ENCODE data around the gene DBR1. TPM values are rescaled to one million over a fixed set of nuclear protein-coding genes. Genes with fewer than 3 reads are reported as not detected.

DBR1 gene
- total and polyA plus RNA-seq, 2 donors: 11.3 to 25.8 TPM

GRCh38 chr3:138199851-138200250 is 25.1 kb upstream of the DBR1 start:
- no peak overlapping the region for H3K27ac ChIP-seq (ENCODE audit: low read depth)
- H3K4me1 ChIP-seq (ENCODE audit: insufficient read depth): no peaks in the 10 kb centered on the region
- DNase-seq (ENCODE audit: extremely low spot score): no peak
- WGBS: 80% methylated on average over 2 of the region's 2 CpGs
- H3K36me3 ChIP-seq (ENCODE audit: insufficient read depth): no peaks in the 10 kb centered on the region
- H3K4me3 ChIP-seq (ENCODE audit: low read depth, low read length): no peak overlapping the region

GRCh38 chr3:138197524-138197923 is 22.8 kb upstream of the DBR1 start:
- no peak for DNase-seq (ENCODE audit: extremely low spot score)
- H3K4me3 ChIP-seq (ENCODE audit: low read depth, low read length): no peak overlapping the region
- 88% methylated on average over 1 of the region's 1 CpG for WGBS
- no peak overlapping the region for H3K27ac ChIP-seq (ENCODE audit: low read depth)
- H3K4me1 ChIP-seq (ENCODE audit: insufficient read depth): no peaks in the 10 kb centered on the region
- no peaks in the 10 kb centered on the region for H3K36me3 ChIP-seq (ENCODE audit: insufficient read depth)

GRCh38 chr3:138197058-138197457 is 22.3 kb upstream of the DBR1 start:
- Histone ChIP-seq H3K27ac (ENCODE audit: low read depth) (no peak overlapping the region), H3K4me1 (ENCODE audit: insufficient read depth) (no peaks in the 10 kb centered on the region), H3K4me3 (ENCODE audit: low read depth, low read length) (no peak overlapping the region), H3K36me3 (ENCODE audit: insufficient read depth) (no peaks in the 10 kb centered on the region)
- DNase-seq (ENCODE audit: extremely low spot score): no peak
- WGBS: 80% methylated on average over 5 of the region's 5 CpGs

GRCh38 chr3:138196023-138196422 is 21.3 kb upstream of the DBR1 start:
- H3K27ac ChIP-seq (ENCODE audit: low read depth): no peak overlapping the region
- no peaks in the 10 kb centered on the region for H3K4me1 ChIP-seq (ENCODE audit: insufficient read depth)
- DNase-seq (ENCODE audit: extremely low spot score): no peak
- H3K4me3 ChIP-seq (ENCODE audit: low read depth, low read length): no peak overlapping the region
- WGBS: 86% methylated on average over 2 of the region's 2 CpGs
- H3K36me3 ChIP-seq (ENCODE audit: insufficient read depth): no peaks in the 10 kb centered on the region

GRCh38 chr3:138195481-138195880 is 20.8 kb upstream of the DBR1 start:
- H3K27ac ChIP-seq (ENCODE audit: low read depth): no peak overlapping the region
- H3K36me3 ChIP-seq (ENCODE audit: insufficient read depth): no peaks in the 10 kb centered on the region
- no peak for DNase-seq (ENCODE audit: extremely low spot score)
- 70% methylated on average over 2 of the region's 2 CpGs for WGBS
- H3K4me1 ChIP-seq (ENCODE audit: insufficient read depth): no peaks in the 10 kb centered on the region
- no peak overlapping the region for H3K4me3 ChIP-seq (ENCODE audit: low read depth, low read length)

- WGBS: 6% methylated on average over 17 of the region's 17 CpGs
- no peaks in the 10 kb centered on the region for H3K4me1 ChIP-seq (ENCODE audit: insufficient read depth)
- no peak for DNase-seq (ENCODE audit: extremely low spot score)
- peak overlapping the region; percentile 95 for H3K27ac ChIP-seq (ENCODE audit: low read depth)
- peak overlapping the region; percentile 87 for H3K4me3 ChIP-seq (ENCODE audit: low read depth, low read length)
- no peaks in the 10 kb centered on the region for H3K36me3 ChIP-seq (ENCODE audit: insufficient read depth)
These were observed 13.5 kb upstream of the DBR1 start for GRCh38 chr3:138188013-138188730.

- H3K4me3 ChIP-seq (ENCODE audit: low read depth, low read length): peak within 1 kb of the TSS; percentile 87
- H3K27ac ChIP-seq (ENCODE audit: low read depth): peak within 1 kb of the TSS; percentile 95
- no peak for DNase-seq (ENCODE audit: extremely low spot score)
- H3K4me1 ChIP-seq (ENCODE audit: insufficient read depth): no peaks in the 10 kb centered on the region
- WGBS: under 1% methylated on average over 59 of the region's 59 CpGs
- H3K36me3 ChIP-seq (ENCODE audit: insufficient read depth): no peaks in the 10 kb centered on the region
These were observed 12.7 kb upstream of the DBR1 start, which contains the start of gene ARMC8 for GRCh38 chr3:138187296-138188012. Gene ARMC8, plus strand, starts transcription at chr3:138187301. Its CDS starts 254 bp downstream, at chr3:138187555.

- Histone ChIP-seq H3K27ac (ENCODE audit: low read depth) (peak overlapping the region; percentile 95), H3K4me1 (ENCODE audit: insufficient read depth) (no peaks in the 10 kb centered on the region), H3K4me3 (ENCODE audit: low read depth, low read length) (peak overlapping the region; percentile 87), H3K36me3 (ENCODE audit: insufficient read depth) (no peaks in the 10 kb centered on the region)
- DNase-seq (ENCODE audit: extremely low spot score): peak; percentile 81
- WGBS: under 1% methylated on average over 25 of the region's 25 CpGs
These were observed 12.1 kb upstream of the DBR1 start for GRCh38 chr3:138186803-138187295.

GRCh38 chr3:138186221-138186620 is 11.5 kb upstream of the DBR1 start:
- 75% methylated on average over 2 of the region's 2 CpGs for WGBS
- DNase-seq (ENCODE audit: extremely low spot score): no peak
- H3K36me3 ChIP-seq (ENCODE audit: insufficient read depth): no peaks in the 10 kb centered on the region
- peak overlapping the region; percentile 87 for H3K4me3 ChIP-seq (ENCODE audit: low read depth, low read length)
- no peaks in the 10 kb centered on the region for H3K4me1 ChIP-seq (ENCODE audit: insufficient read depth)
- H3K27ac ChIP-seq (ENCODE audit: low read depth): no peak overlapping the region

- WGBS: 31% methylated on average over 3 of the region's 3 CpGs
- Histone ChIP-seq H3K4me3 (ENCODE audit: low read depth, low read length) (no peak overlapping the region), H3K36me3 (ENCODE audit: insufficient read depth) (no peaks in the 10 kb centered on the region), H3K27ac (ENCODE audit: low read depth) (no peak overlapping the region), H3K4me1 (ENCODE audit: insufficient read depth) (no peaks in the 10 kb centered on the region)
- no peak for DNase-seq (ENCODE audit: extremely low spot score)
These were observed 10.3 kb upstream of the DBR1 start for GRCh38 chr3:138184994-138185393.

- Histone ChIP-seq H3K4me1 (ENCODE audit: insufficient read depth) (no peaks in the 10 kb centered on the region), H3K27ac (ENCODE audit: low read depth) (no peak overlapping the region), H3K36me3 (ENCODE audit: insufficient read depth) (no peaks in the 10 kb centered on the region), H3K4me3 (ENCODE audit: low read depth, low read length) (no peak overlapping the region)
- 9% methylated on average over 2 of the region's 2 CpGs for WGBS
- no peak for DNase-seq (ENCODE audit: extremely low spot score)
These were observed 5.8 kb upstream of the DBR1 start for GRCh38 chr3:138180375-138181029.

GRCh38 chr3:138173769-138174420 is 826 bp downstream of the DBR1 start:
- DNase-seq (ENCODE audit: extremely low spot score): no peak
- peaks cover 3% of the 10 kb centered on the region for H3K36me3 ChIP-seq (ENCODE audit: insufficient read depth)
- H3K4me3 ChIP-seq (ENCODE audit: low read depth, low read length): peak overlapping the region; percentile 59
- WGBS: 57% methylated on average over 13 of the region's 13 CpGs
- no peak overlapping the region for H3K27ac ChIP-seq (ENCODE audit: low read depth)
- H3K4me1 ChIP-seq (ENCODE audit: insufficient read depth): no peaks in the 10 kb centered on the region

- Histone ChIP-seq H3K27ac (ENCODE audit: low read depth) (no peak overlapping the region), H3K36me3 (ENCODE audit: insufficient read depth) (peaks cover 4% of the 10 kb centered on the region), H3K4me3 (ENCODE audit: low read depth, low read length) (no peak overlapping the region), H3K4me1 (ENCODE audit: insufficient read depth) (no peaks in the 10 kb centered on the region)
- 83% methylated on average over 2 of the region's 2 CpGs for WGBS
- DNase-seq (ENCODE audit: extremely low spot score): no peak
These were observed 2.1 kb downstream of the DBR1 start for GRCh38 chr3:138172625-138173024.

All from urinary bladder (tissue), 4 donors.